A673 (cell line): ENCODE results near the gene CDH15. TPM values are rescaled to one million over a fixed set of nuclear protein-coding genes. Genes with fewer than 3 reads are reported as not detected.

Experiments
- BruUV-seq: library from RNA; stranded (reverse); fragments of 400-500 nt; replicated peaks from 2 replicates; lab custom pipeline; 2021; lab: Mats Ljungman, UMichigan
- CTCF ChIA-PET: fragments of 300-600 bp; sonication (Branson Sonifier 250); formaldehyde crosslinking; loops from one replicate; lab custom pipeline; 2022; ENCODE audit warnings: antibody characterized with exemption; lab: Charles Lee
- POLR2A ChIA-PET: fragments of 300-600 bp; sonication (Branson Sonifier 250); formaldehyde crosslinking; loops from one replicate; lab custom pipeline; 2022; ENCODE audit warnings: antibody characterized with exemption; ENCODE audit not compliant: low non-redundant PET; lab: Charles Lee
- DNase-seq: peaks from one replicate; pipeline ENCODE4 v3.0.0-alpha.2; 2015; ENCODE audit warnings: low spot score
- H3K27ac ChIP-seq: fragments of 200-600 bp; sonication (generic); 2 replicates; pipeline ENCODE4 v1.5.1; 2016; ENCODE audit warnings: mixed run types, low read depth, mild to moderate bottlenecking, mixed read lengths, antibody characterized with exemption, low read length; ENCODE audit not compliant: poor library complexity, severe bottlenecking
- H3K27me3 ChIP-seq: fragments of 200-600 bp; sonication (generic); replicated peaks from 2 replicates; pipeline ENCODE4 v1.6.1; 2017; ENCODE audit warnings: mixed run types, low read depth, mild to moderate bottlenecking, mixed read lengths, antibody characterized with exemption, low read length; ENCODE audit not compliant: insufficient read depth, poor library complexity
- H3K36me3 ChIP-seq: fragments of 200-600 bp; sonication (generic); 2 replicates; pipeline ENCODE4 v1.6.1; 2016; ENCODE audit warnings: mixed run types, mild to moderate bottlenecking, mixed read lengths, antibody characterized with exemption, low read length; ENCODE audit not compliant: insufficient read depth, poor library complexity, severe bottlenecking
- H3K4me1 ChIP-seq: fragments of 200-600 bp; sonication (generic); 2 replicates; pipeline ENCODE4 v1.6.1; 2017; ENCODE audit warnings: mixed run types, mild to moderate bottlenecking, mixed read lengths, antibody characterized with exemption, low read length; ENCODE audit not compliant: insufficient read depth, poor library complexity, severe bottlenecking
- H3K4me3 ChIP-seq: fragments of 200-600 bp; sonication (generic); 2 replicates; pipeline ENCODE4 v1.5.1; 2016; ENCODE audit warnings: low read depth, mixed run types, mild to moderate bottlenecking, mixed read lengths, low read length; ENCODE audit not compliant: poor library complexity, severe bottlenecking
- H3K9me3 ChIP-seq: fragments of 200-600 bp; sonication (generic); 2 replicates; pipeline ENCODE4 v1.6.1; 2016; ENCODE audit warnings: mixed run types, low read depth, mild to moderate bottlenecking, mixed read lengths, antibody characterized with exemption, low read length; ENCODE audit not compliant: poor library complexity, severe bottlenecking
- CTCF ChIP-seq: fragments of 300-800, 200-600 bp; sonication (generic); conservative IDR thresholded peaks from 2 replicates; pipeline ENCODE4 v1.5.1; 2017; ENCODE audit warnings: low read depth, mild to moderate bottlenecking, antibody characterized with exemption, low read length, moderate library complexity, mixed read lengths
- EZH2 ChIP-seq: fragments of 200-600 bp; sonication (generic); IDR thresholded peaks from 2 replicates; pipeline ENCODE4 v1.6.1; 2017; ENCODE audit warnings: borderline replicate concordance, low read depth, mild to moderate bottlenecking, mixed read lengths, antibody characterized with exemption, low read length; ENCODE audit not compliant: poor library complexity, severe bottlenecking
- intact Hi-C: fragments of 100-400 bp; cut with micrococcal nuclease; formaldehyde crosslinking; loops from one replicate; pipeline ENCODE4 v1.10.0; 2022; ENCODE audit not compliant: unreplicated experiment
- total RNA-seq: library from RNA; stranded (reverse); gene quantifications from 2 replicates; pipeline ENCODE4 v1.2.3, GENCODE V29; 2021

CDH15 gene
- total RNA-seq, 1 experiment from 2014 or later = 0.13 TPM

DNA sequence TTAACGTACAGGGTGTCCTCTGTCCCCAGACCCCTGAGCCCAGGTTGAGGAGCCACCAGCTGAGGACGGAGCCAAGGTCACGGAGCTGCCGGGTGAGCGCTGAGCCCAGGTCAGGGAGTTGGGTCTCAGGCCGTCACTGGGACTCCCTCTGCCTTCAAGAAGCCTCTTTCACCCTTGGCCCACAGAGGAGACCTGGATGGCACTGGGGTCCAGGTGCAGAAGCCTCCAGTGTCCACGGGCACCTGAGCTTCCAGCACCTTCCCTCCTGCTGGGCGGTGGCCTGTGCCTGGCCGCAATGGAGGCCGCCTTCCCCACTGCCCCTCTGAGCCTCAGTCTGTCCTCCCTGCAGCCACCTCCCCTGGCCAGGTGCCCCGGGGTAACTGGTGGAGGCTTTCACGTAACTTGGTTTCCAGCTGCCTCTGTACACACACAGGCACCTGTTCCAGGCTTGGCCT is 31.6 kb upstream of the CDH15 start:
- no peak overlapping the region for H3K4me3 ChIP-seq
- intact Hi-C loops = no loop called here
- no peak for DNase-seq
- H3K4me1 ChIP-seq = peaks cover 12% of the 10 kb centered on the region
- POLR2A ChIA-PET = no interaction called here
- no peak overlapping the region for H3K27ac ChIP-seq
- TF ChIP-seq CTCF (no peak), EZH2 (no peak)
- no peaks in the 10 kb centered on the region for H3K36me3 ChIP-seq
- CTCF ChIA-PET = no interaction called here
- BruUV-seq = no TSS peak
- H3K27me3 ChIP-seq = no peaks in the 10 kb centered on the region
- H3K9me3 ChIP-seq = no peaks in the 10 kb centered on the region

- CTCF ChIA-PET = no interaction called here
Measured at GRCh38 chr16:89140401-89140800, 31.1 kb upstream of the CDH15 start.

GRCh38 chr16:89140981-89141883 is 30.3 kb upstream of the CDH15 start:
- POLR2A ChIA-PET = no interaction called here
- H3K9me3 ChIP-seq = no peaks in the 10 kb centered on the region
- CTCF ChIA-PET = no interaction called here
- H3K27me3 ChIP-seq = no peaks in the 10 kb centered on the region
- no TSS peak for BruUV-seq
- H3K27ac ChIP-seq = no peak overlapping the region
- no peak overlapping the region for H3K4me3 ChIP-seq
- intact Hi-C loops = no loop called here
- peaks cover 8% of the 10 kb centered on the region for H3K4me1 ChIP-seq
- H3K36me3 ChIP-seq = no peaks in the 10 kb centered on the region
- TF ChIP-seq EZH2 = no peak
- TF ChIP-seq CTCF = no peak
- DNase-seq = no peak

More at GRCh38 chr16:89140401-89140800, 31.1 kb upstream of the CDH15 start:
- no peak for DNase-seq
- Histone ChIP-seq H3K27me3 (no peaks in the 10 kb centered on the region), H3K27ac (no peak overlapping the region), H3K36me3 (no peaks in the 10 kb centered on the region), H3K9me3 (no peaks in the 10 kb centered on the region), H3K4me1 (peaks cover 12% of the 10 kb centered on the region), H3K4me3 (no peak overlapping the region)
- no peak for TF ChIP-seq CTCF
- no peak for TF ChIP-seq EZH2
- BruUV-seq = no TSS peak
- POLR2A ChIA-PET = no interaction called here
- intact Hi-C loops = no loop called here
